EL (cell line): ENCODE results near the gene SCD5.

Source experiments
- DNase-seq: peaks from one replicate; pipeline ENCODE4 v3.0.0-alpha.2; 2016

Gene SCD5

GRCh38 chr4:82718162-82718940 is 80.2 kb downstream of the SCD5 start:
- DNase-seq: no peak

GRCh38 chr4:82715731-82716617 is 82.6 kb downstream of the SCD5 start:
- DNase-seq: peak; percentile 49

- DNase-seq: no peak
Measured at GRCh38 chr4:82713856-82714255, 84.7 kb downstream of the SCD5 start.

GRCh38 chr4:82712561-82712960 is 86.0 kb downstream of the SCD5 start:
- no peak for DNase-seq

- DNase-seq: no peak
Measured at GRCh38 chr4:82711158-82711785, 87.3 kb downstream of the SCD5 start.

GRCh38 chr4:82710197-82710929 is 88.2 kb downstream of the SCD5 start:
- no peak for DNase-seq

GRCh38 chr4:82708982-82709381 is 89.6 kb downstream of the SCD5 start:
- no peak for DNase-seq

- DNase-seq: no peak
Measured at GRCh38 chr4:82706349-82707000, 92.1 kb downstream of the SCD5 start.

GRCh38 chr4:82705928-82706300 is 92.7 kb downstream of the SCD5 start:
- peak; percentile 56 for DNase-seq

GRCh38 chr4:82705169-82705927 is 93.2 kb downstream of the SCD5 start:
- DNase-seq: no peak

- peak; percentile 52 for DNase-seq
Measured at GRCh38 chr4:82704156-82704555, 94.4 kb downstream of the SCD5 start.

- DNase-seq: no peak
Measured at GRCh38 chr4:82698412-82698811, 100.2 kb downstream of the SCD5 start.

GRCh38 chr4:82697561-82697960 is 101.0 kb downstream of the SCD5 start:
- DNase-seq: no peak

- no peak for DNase-seq
Measured at GRCh38 chr4:82696117-82696860, 102.3 kb downstream of the SCD5 start.

GRCh38 chr4:82694892-82695291 is 103.7 kb downstream of the SCD5 start:
- DNase-seq: no peak

GRCh38 chr4:82694046-82694445 is 104.5 kb downstream of the SCD5 start:
- no peak for DNase-seq

- no peak for DNase-seq
Measured at GRCh38 chr4:82692101-82692780, 106.4 kb downstream of the SCD5 start.

- no peak for DNase-seq
Measured at GRCh38 chr4:82691431-82691830, 107.2 kb downstream of the SCD5 start.

- DNase-seq: no peak
Measured at GRCh38 chr4:82688091-82688795, 110.4 kb downstream of the SCD5 start.

GRCh38 chr4:82687531-82687930 is 111.1 kb downstream of the SCD5 start:
- DNase-seq: no peak
